ENCODE results near the gene EGFL7.

The EGFL7 gene

DNA sequence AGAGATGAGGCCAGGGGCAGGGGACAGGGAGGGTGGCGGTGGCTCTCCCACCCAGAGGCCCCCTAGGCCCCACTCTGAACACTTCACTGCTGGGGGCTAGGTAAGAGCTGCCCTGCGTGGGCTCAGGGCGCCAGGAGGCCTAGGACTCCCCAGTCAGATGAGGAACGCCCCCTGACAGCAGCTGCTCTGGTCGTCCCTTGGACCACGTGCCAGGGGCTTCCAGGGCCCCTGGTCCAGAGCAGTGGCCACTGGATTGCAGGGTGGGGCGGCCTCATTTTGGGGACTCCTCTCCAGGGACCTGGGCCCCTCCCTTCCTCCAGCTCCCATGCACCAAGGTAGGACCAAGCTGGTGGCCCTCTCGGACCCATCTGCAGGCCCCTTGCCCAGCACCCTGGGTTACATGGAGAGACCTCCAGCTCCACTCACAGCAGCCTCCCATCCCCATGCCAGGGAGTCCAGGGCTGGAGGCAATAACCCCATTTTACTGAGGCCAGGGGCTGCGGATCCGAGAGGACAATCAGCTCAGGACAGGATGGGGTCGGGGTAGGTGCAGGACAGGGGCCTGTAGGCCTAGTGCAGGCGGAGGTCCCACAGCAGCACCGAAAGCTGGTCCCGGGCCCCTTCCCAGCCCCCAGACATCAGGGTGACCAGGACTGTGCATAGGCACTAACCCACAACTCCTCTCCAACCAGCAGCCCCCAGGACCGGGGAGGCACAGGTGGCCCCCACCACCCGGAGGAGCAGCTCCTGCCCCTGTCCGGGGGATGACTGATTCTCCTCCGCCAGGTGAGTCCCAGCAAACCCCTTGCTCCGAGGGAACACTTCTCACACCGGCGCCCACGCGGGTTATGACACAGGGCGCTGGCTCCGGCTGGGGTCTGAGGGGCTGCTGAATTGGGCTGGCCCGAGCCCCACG, 1.5 kb downstream of the EGFL7 start:
- TF ChIP-seq, protein P1, sequence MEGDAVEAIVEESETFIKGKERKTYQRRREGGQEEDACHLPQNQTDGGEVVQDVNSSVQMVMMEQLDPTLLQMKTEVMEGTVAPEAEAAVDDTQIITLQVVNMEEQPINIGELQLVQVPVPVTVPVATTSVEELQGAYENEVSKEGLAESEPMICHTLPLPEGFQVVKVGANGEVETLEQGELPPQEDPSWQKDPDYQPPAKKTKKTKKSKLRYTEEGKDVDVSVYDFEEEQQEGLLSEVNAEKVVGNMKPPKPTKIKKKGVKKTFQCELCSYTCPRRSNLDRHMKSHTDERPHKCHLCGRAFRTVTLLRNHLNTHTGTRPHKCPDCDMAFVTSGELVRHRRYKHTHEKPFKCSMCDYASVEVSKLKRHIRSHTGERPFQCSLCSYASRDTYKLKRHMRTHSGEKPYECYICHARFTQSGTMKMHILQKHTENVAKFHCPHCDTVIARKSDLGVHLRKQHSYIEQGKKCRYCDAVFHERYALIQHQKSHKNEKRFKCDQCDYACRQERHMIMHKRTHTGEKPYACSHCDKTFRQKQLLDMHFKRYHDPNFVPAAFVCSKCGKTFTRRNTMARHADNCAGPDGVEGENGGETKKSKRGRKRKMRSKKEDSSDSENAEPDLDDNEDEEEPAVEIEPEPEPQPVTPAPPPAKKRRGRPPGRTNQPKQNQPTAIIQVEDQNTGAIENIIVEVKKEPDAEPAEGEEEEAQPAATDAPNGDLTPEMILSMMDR (IDR thresholded peaks at IDR 0.05) = no peak

DNA sequence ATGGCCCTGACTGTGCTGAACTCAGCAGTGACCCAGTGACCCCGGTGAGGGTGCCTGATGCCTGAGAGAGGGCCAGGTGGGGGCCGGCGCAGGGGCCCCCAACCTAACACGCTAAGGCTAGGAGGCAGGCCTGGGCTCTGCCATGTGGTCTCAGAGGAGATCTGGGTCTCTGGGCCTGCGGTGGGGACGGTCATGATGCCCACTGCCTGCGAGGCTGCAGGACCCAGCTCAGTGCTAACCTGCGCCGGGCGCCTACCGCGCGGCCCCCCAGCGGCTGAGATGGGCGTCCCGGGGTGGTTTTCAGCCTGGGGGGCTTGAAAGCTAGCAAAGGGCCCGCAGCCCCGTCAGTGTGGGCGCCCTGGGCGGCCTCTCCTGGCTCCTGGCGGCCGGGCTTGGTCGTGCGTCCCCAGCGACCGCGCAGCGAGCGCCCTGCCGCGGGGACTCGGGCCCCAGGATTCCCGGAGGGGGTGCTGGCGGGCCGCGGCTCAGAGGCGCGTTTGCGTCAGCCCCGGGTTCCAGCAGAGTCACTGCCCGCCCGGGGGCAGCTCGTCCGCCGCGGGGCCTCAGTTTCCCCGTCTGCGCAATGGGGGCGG, 2.5 kb downstream of the EGFL7 start:
- TF ChIP-seq, protein P1 (IDR thresholded peaks at IDR 0.05) = no peak

DNA sequence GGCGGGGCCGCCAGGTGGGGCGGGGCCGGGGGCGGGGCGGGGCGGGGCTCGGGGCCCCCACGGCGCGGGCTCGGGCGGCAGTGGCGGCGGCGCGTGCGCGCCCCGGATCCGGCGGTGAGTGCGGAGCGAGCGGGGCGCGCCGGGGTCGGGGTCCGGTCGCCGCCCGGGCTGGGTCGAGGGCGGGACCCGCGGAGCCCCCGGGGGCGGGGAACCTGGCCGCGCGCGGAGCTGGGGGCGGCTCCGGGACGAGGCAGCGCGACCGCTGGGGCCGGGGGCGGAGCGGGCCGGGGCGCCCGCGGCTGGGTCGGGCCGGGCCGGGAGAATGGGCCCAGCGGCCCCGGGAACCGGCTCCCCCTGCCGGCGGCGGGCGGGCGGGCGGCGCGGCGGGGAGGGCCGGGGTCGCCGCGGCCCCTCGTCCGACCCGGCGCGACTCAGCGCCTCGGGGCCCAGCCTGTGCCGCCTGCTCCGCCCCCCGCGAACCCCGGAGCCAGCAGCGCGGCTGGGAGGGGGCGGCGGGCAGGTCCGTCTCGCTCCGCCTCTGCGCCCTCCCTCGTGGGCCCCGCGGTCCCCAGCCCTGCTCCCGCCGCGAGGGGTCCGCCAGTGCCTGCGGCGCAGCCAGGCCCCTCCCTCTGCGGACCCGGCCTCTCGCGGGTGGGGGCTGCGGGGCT, 3.1 kb downstream of the EGFL7 start:
- TF ChIP-seq, protein P1 (IDR thresholded peaks at IDR 0.05) = peak; percentile 61

DNA sequence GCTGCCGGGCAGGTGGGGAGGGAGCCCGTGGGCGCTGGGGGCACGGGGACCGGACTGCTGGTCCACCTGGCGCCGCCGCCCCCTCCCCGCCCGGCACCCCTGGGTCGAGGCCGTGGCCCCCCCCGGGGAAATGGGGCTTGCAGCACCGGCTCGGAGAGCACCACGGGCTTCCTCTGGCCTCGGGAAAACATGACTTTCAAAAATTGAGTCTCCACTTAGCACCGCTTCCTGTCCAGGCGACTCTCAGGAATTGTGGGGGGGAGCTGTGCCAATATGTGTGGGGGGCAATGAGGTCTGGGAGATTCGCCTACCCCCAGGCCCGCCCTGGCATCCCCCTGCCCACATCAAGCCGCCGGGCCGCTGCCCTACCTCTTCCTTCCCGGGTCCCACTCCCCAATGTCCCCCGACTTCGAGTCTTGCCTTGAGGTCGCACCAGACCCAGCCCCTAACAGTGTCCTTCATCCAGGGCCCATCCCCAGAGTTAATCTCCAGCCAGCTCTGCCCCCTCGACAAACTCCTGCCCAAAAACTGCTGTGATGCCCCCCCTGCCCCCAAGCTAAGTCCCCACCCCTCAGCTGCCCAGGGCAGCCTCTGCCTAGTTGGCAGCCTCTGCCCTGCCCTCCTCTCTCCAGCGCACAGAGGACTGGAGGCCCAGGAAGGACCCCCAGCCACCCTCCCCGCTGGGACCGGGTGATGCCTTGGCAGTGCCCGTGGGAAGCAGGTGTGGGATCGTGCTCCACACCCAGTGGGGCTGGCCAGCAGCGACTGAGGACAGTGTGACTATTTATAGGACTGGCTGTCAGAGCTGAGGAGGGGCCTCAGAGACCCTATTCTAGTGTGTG, 3.9 kb downstream of the EGFL7 start:
- TF ChIP-seq, protein P1 (IDR thresholded peaks at IDR 0.05) = no peak

DNA sequence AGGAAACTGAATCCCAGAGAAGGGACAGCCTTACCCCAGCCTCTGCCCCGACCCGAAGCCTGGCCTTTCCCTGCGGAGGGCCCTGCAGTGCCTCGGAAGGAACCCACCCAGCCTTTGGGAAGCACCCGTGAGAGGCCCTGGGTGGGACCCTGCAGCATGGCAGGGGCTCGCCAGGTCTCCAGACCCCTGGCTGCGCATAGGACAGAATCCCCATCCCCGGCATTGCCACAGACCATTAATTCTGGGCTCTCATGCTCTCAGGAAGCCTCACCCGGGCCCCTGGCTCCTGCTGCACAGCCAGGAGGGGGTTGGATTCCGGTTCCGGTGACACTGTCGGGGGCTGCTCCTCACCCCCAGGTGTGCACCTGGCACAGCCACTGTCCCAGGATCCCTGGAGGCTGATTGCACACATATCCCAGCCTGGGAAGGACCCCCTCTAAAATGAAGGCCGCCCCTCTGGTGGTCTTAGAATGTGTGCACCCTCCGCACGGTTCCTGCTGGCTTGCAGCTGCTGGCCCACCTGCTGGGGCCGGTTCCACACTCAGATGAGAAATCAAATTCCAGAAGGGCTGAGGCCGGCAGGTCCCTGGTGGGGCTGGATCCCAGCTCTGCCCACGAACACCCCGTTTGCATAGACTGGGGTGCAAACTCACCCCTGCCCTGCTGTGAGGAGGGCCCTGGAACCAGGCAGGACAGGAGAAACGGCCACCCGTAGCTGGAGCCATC, 4.7 kb downstream of the EGFL7 start:
- TF ChIP-seq, protein P1 (IDR thresholded peaks at IDR 0.05) = no peak

DNA sequence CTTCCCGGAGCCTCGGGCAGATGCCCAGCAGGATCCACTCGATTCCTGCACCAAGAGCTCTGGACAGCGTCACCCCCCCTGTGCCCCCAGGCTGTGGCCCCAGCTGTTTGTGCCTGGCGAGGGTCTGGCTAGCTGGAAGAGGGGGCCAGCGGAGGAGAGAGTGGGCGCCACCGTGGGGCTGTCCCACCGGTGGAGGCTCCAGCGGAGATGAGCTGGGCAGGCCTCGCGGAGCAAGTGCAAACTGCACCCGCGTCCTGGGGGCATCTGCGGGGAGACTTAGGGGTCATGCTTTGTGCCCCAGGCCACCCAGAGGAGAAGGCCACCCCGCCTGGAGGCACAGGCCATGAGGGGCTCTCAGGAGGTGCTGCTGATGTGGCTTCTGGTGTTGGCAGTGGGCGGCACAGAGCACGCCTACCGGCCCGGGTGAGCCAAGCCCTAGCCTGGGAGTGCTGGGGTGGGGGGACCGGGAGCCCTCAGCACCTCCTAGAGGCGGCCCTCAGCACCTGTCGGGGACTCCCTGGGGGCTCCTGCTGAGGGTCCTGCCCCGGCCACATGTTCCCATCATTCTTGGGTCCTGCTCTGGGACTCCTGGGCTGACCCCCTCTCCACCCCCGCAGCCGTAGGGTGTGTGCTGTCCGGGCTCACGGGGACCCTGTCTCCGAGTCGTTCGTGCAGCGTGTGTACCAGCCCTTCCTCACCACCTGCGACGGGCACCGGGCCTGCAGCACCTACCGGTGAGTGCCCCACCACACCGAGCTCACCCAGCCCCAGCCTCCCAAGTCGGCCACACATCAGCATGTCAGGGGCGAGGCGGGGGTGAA, 5.4 kb downstream of the EGFL7 start:
- TF ChIP-seq, protein P1 (IDR thresholded peaks at IDR 0.05) = no peak
